PC-3 (cell line): ENCODE data around the gene PHLDA3.

Experiments
- CTCF ChIP-seq: fragments of 300-600 bp; sonication (generic); conservative IDR thresholded peaks from 2 replicates; pipeline ENCODE4 v1.5.1; 2017; ENCODE audit warnings: antibody characterized with exemption, low read depth, mild to moderate bottlenecking, low read length
- EZH2 ChIP-seq: fragments of 300-600 bp; sonication (generic); IDR thresholded peaks from one replicate; pipeline ENCODE4 v1.6.1; 2017; ENCODE audit warnings: antibody characterized with exemption, mild to moderate bottlenecking, low read length; ENCODE audit not compliant: unreplicated experiment
- EZH2phosphoT487 ChIP-seq: fragments of 300-600 bp; sonication (generic); IDR thresholded peaks from 2 replicates; pipeline ENCODE4 v1.6.1; 2018; ENCODE audit warnings: mild to moderate bottlenecking, antibody characterized with exemption, low read length, borderline replicate concordance

- no peak for TF ChIP-seq CTCF
- TF ChIP-seq EZH2, result no peak
- TF ChIP-seq EZH2phosphoT487, result no peak
Observed at GRCh38 chr1:201427963-201428362, 41.0 kb downstream of the PHLDA3 start.
